HepG2 (cell line): Measurements from ENCODE around the gene RHOC. TPM values are rescaled to one million over a fixed set of nuclear protein-coding genes. Genes with fewer than 3 reads are reported as not detected.
A peak's percentile ranks its signal among the peaks of the same experiment; 100 is the strongest.

Source experiments
- AGO2 ChIP-seq: fragments of 200-400 bp; formaldehyde crosslinking; optimal IDR thresholded peaks from 2 replicates; pipeline ENCODE3; 2017; ENCODE audit warnings: mild to moderate bottlenecking, low read depth, low read length, moderate library complexity
- ARID4A ChIP-seq: sonication (generic); formaldehyde crosslinking; IDR thresholded peaks from 2 replicates; pipeline ENCODE4 v1.5.0; 2020; ENCODE audit warnings: mild to moderate bottlenecking, missing genetic modification reagents, borderline replicate concordance
- DNMT3B ChIP-seq: conservative IDR thresholded peaks from 2 replicates; pipeline ENCODE4 v1.6.1; 2016; ENCODE audit warnings: missing biosample characterization, control low read depth
- FOXA1 ChIP-seq, 2 experiments: fragments of 450-650 bp in 1 of 2; sonication (generic) in 1 of 2; formaldehyde crosslinking in 1 of 2; IDR thresholded peaks; 2 replicates each; pipeline versions ENCODE4 v1.4.0 to v1.6.1; 2016 to 2020; ENCODE audit warnings: missing genetic modification reagents in 1 of 2
- JUN ChIP-seq: sonication (generic); formaldehyde crosslinking; IDR thresholded peaks from 2 replicates; pipeline ENCODE4 v1.4.0; 2020; ENCODE audit warnings: mild to moderate bottlenecking, missing genetic modification reagents
- MAF1 ChIP-seq: sonication (generic); formaldehyde crosslinking; IDR thresholded peaks from 2 replicates; pipeline ENCODE4 v1.5.0; 2020; ENCODE audit warnings: missing genetic modification reagents, borderline replicate concordance
- MEIS2 ChIP-seq: sonication (generic); formaldehyde crosslinking; IDR thresholded peaks from 2 replicates; pipeline ENCODE4 v1.9.0; 2021; ENCODE audit warnings: mild to moderate bottlenecking, missing genetic modification reagents
- NFIB ChIP-seq: sonication (generic); formaldehyde crosslinking; IDR thresholded peaks from 2 replicates; pipeline ENCODE4 v1.9.0; 2021; ENCODE audit warnings: missing genetic modification reagents, mild to moderate bottlenecking, borderline replicate concordance
- NR0B2 ChIP-seq: sonication (generic); formaldehyde crosslinking; IDR thresholded peaks from 2 replicates; pipeline ENCODE4 v1.4.0; 2020; ENCODE audit warnings: mild to moderate bottlenecking, missing genetic modification reagents
- NR2C2 ChIP-seq: sonication (generic); formaldehyde crosslinking; IDR thresholded peaks from 2 replicates; pipeline ENCODE4 v1.4.0; 2020; ENCODE audit warnings: missing genetic modification reagents, mild to moderate bottlenecking, moderate library complexity, borderline replicate concordance
- PHF20 ChIP-seq: sonication (generic); formaldehyde crosslinking; IDR thresholded peaks from 2 replicates; pipeline ENCODE4 v1.5.0; 2020; ENCODE audit warnings: mild to moderate bottlenecking, missing genetic modification reagents
- PRDM10 ChIP-seq: sonication (generic); formaldehyde crosslinking; IDR thresholded peaks from 2 replicates; pipeline ENCODE4 v1.4.0; 2020; ENCODE audit warnings: low read depth, missing genetic modification reagents
- SMC3 ChIP-seq: IDR thresholded peaks from 2 replicates; pipeline ENCODE4 v1.6.1; 2011; ENCODE audit warnings: low read length, improper control_type of control experiment
- WIZ ChIP-seq: sonication (generic); formaldehyde crosslinking; IDR thresholded peaks from 2 replicates; pipeline ENCODE4 v1.5.1; 2020; ENCODE audit warnings: mild to moderate bottlenecking, missing genetic modification reagents
- ZFAT ChIP-seq: sonication (generic); formaldehyde crosslinking; conservative IDR thresholded peaks from 2 replicates; pipeline ENCODE4 v1.8.1; 2023; ENCODE audit warnings: missing genetic modification reagents, inconsistent platforms
- ZNF335 ChIP-seq: sonication (generic); formaldehyde crosslinking; IDR thresholded peaks from 2 replicates; pipeline ENCODE4 v1.4.0; 2020; ENCODE audit warnings: missing genetic modification reagents
- ZNF546 ChIP-seq: sonication (generic); formaldehyde crosslinking; conservative IDR thresholded peaks from 2 replicates; pipeline ENCODE4 v1.8.1; 2023; ENCODE audit warnings: mild to moderate bottlenecking, missing genetic modification reagents
- ZNF768 ChIP-seq: sonication (generic); formaldehyde crosslinking; IDR thresholded peaks from 2 replicates; pipeline ENCODE4 v1.4.0; 2020; ENCODE audit warnings: missing genetic modification reagents
- ZNF775 ChIP-seq: sonication (generic); formaldehyde crosslinking; IDR thresholded peaks from 2 replicates; pipeline ENCODE4 v1.4.0; 2020; ENCODE audit warnings: missing genetic modification reagents, mild to moderate bottlenecking, moderate library complexity, borderline replicate concordance
- ZNF839 ChIP-seq: sonication (generic); formaldehyde crosslinking; IDR thresholded peaks from 2 replicates; pipeline ENCODE4 v1.4.0; 2020; ENCODE audit warnings: missing genetic modification reagents, mild to moderate bottlenecking, borderline replicate concordance
- ZSCAN9 ChIP-seq: IDR thresholded peaks from 2 replicates; pipeline ENCODE4 v1.6.1; 2016; ENCODE audit warnings: borderline replicate concordance
- polyA plus RNA-seq, 8 experiments: library from polyadenylated mRNA; depleted of rRNA in 3 of 8; stranded (reverse) in 7 of 8; unstranded in 1 of 8; fragments of >200 nt; fragmentation: Illumina TruSeq in 4 of 8; extraction: Trizol in 4 of 8; gene quantifications; 2 replicates each; pipeline versions ENCODE4 v1.2.1 to v1.2.3, GENCODE V29; 2011 to 2016; ENCODE audit warnings: low read depth in 4 of 8, missing spikeins in 1 of 8, mixed read lengths in 1 of 8; ENCODE audit not compliant: insufficient read depth in 1 of 8
- total RNA-seq, 5 experiments: library from RNA; depleted of rRNA; stranded (reverse); fragments of >200 nt; fragmentation: Illumina TruSeq; extraction: Trizol; gene quantifications; 2 replicates each; pipeline ENCODE4 v1.2.3, GENCODE V29; 2016; ENCODE audit warnings: low read depth in 1 of 5

Gene RHOC
- total and polyA plus RNA-seq, 2 of the 13 experiments (the other 11 are each of a cell fraction or from before 2014, with no cell fraction given): 64.3 to 182 TPM

GRCh38 chr1:112704391-112704933, 2.5 kb downstream of the RHOC start (continued):
- TF ChIP-seq ARID4A (CRISPR knock-in tag) (no peak), DNMT3B (CRISPR knock-in tag) (no peak), JUN (no peak), NR0B2 (peak; percentile 49; the same call in 1 of the 2 replicates), ZFAT (CRISPR knock-in tag) (no peak), MEIS2 (CRISPR knock-in tag) (no peak), PHF20 (CRISPR knock-in tag) (0 out of 2 replicates have a peak, but pooled peaks have one; percentile 20), ZSCAN9 (no peak), MAF1 (no peak), PRDM10 (no peak), NR2C2 (CRISPR knock-in tag) (no peak), ZNF839 (CRISPR knock-in tag) (no peak), ZNF546 (CRISPR knock-in tag) (no peak), ZNF768 (CRISPR knock-in tag) (0 out of 2 replicates have a peak, but pooled peaks have one; percentile 21), ZNF335 (CRISPR knock-in tag) (no peak), NFIB (no peak), SMC3 (no peak), AGO2 (peak; percentile 8), FOXA1 (IDR thresholded peaks at IDR 0.05) (no peak), FOXA1 (CRISPR knock-in tag; IDR thresholded peaks at IDR 0.05) (no peak), WIZ (CRISPR knock-in tag) (no peak), ZNF775 (no peak)
